HepG2 (cell line): Measurements from ENCODE around the gene SDC4. TPM values are rescaled to one million over a fixed set of nuclear protein-coding genes. Genes with fewer than 3 reads are reported as not detected.

ENCODE experiments used
- ATAC-seq: fragments of 200-7000 bp; cut with Tn5 transposase; 3 replicates; pipeline ENCODE4 v1.9.1; 2020; ENCODE audit warnings: mild to moderate bottlenecking, moderate library complexity
- BruUV-seq: library from RNA; stranded (reverse); fragments of 400-500 nt; replicated peaks from 2 replicates; lab custom pipeline; 2021; lab: Mats Ljungman, UMichigan
- CTCF ChIA-PET: fragments of 300-600 bp; formaldehyde crosslinking; extraction: SDS; loops from one replicate; lab custom pipeline; 2021; ENCODE audit warnings: low total read pairs, inconsistent platforms, low intra/inter-chr PET ratio; lab: Yijun Ruan, JAX
- POLR2A ChIA-PET: fragments of 350-600 bp; sonication (Branson Sonifier 250); formaldehyde crosslinking; loops from one replicate; lab custom pipeline; 2020; ENCODE audit warnings: antibody characterized with exemption, inconsistent platforms; lab: Yijun Ruan, JAX
- DNase-seq: peaks from one replicate; pipeline ENCODE4 v3.0.0-alpha.2; 2015; ENCODE audit warnings: low spot score
- FAIRE-seq: peaks from 3 replicates; lab custom pipeline; 2011; peaks lifted over from hg19 to GRCh38; lab: Jason Lieb, UNC
- H2AFZ ChIP-seq: one replicate; pipeline ENCODE4 v1.6.1; 2011; ENCODE audit warnings: low read length, inconsistent platforms
- H3K27ac ChIP-seq: fragments of 300-600 bp; 3 replicates; pipeline ENCODE4 v1.8.0; 2011; ENCODE audit warnings: mixed run types, mild to moderate bottlenecking, mixed read lengths, low read length, inconsistent platforms; ENCODE audit not compliant: insufficient read depth; ENCODE audit errors: extremely low read length
- H3K27me3 ChIP-seq, 2 experiments: fragments of 200-600 bp in 1 of 2; 2 replicates in 1 of 2; 3 replicates in 1 of 2; pipeline versions ENCODE4 v1.6.0 to v1.8.0; 2011; ENCODE audit warnings: low read length in 2 of 2, mild to moderate bottlenecking in 2 of 2, moderate library complexity in 2 of 2, inconsistent platforms in 1 of 2; ENCODE audit not compliant: insufficient read depth in 2 of 2, control insufficient read depth in 1 of 2
- H3K36me3 ChIP-seq, 2 experiments: fragments of 200-600 bp in 1 of 2; replicated peaks in 1 of 2; 2 replicates in 1 of 2; 3 replicates in 1 of 2; pipeline versions ENCODE4 v1.5.1 to v1.8.0; 2011; ENCODE audit warnings: low read length in 2 of 2, inconsistent platforms in 1 of 2; ENCODE audit not compliant: insufficient read depth in 2 of 2, control insufficient read depth in 1 of 2
- H3K4me1 ChIP-seq: 2 replicates; pipeline ENCODE4 v1.5.1; 2012; ENCODE audit warnings: low read length, inconsistent platforms; ENCODE audit not compliant: insufficient read depth
- H3K4me2 ChIP-seq: 2 replicates; pipeline ENCODE4 v1.6.0; 2011; ENCODE audit warnings: low read depth, low read length, inconsistent platforms
- H3K4me3 ChIP-seq, 3 experiments: fragments of 200-600 bp in 1 of 3; sonication (generic), shearing (Covaris generic) in 1 of 3; replicated peaks in 1 of 3; 2 replicates each; pipeline ENCODE4 v1.5.1; 2011 to 2016; ENCODE audit warnings: low read length in 3 of 3, inconsistent platforms in 2 of 3, low read depth in 2 of 3, mild to moderate bottlenecking in 2 of 3, control low read depth in 1 of 3, mixed read lengths in 1 of 3; ENCODE audit not compliant: insufficient read depth in 1 of 3
- H3K79me2 ChIP-seq: one replicate; pipeline ENCODE4 v1.6.1; 2011; ENCODE audit warnings: low read length, inconsistent platforms; ENCODE audit not compliant: insufficient read depth
- H3K9ac ChIP-seq: 2 replicates; pipeline ENCODE4 v1.6.0; 2011; ENCODE audit warnings: mild to moderate bottlenecking, low read depth, low read length, inconsistent platforms; ENCODE audit not compliant: insufficient read depth
- H3K9me3 ChIP-seq: 2 replicates; pipeline ENCODE4 v1.5.1; 2012; ENCODE audit warnings: mild to moderate bottlenecking, low read length
- H4K20me1 ChIP-seq: 2 replicates; pipeline ENCODE4 v1.6.0; 2011; ENCODE audit warnings: inconsistent platforms, mild to moderate bottlenecking, low read length, moderate library complexity; ENCODE audit not compliant: insufficient read depth
- BRD4 ChIP-seq: sonication (generic); formaldehyde crosslinking; IDR thresholded peaks from 2 replicates; pipeline ENCODE4 v1.4.0; 2020; ENCODE audit warnings: missing genetic modification reagents
- HNF1A ChIP-seq, 2 experiments: sonication (generic) in 1 of 2; formaldehyde crosslinking in 1 of 2; IDR thresholded peaks; 2 replicates each; pipeline versions ENCODE4 v1.4.0 to v1.6.1; 2016 to 2020; ENCODE audit warnings: borderline replicate concordance in 1 of 2, low read depth in 1 of 2, mild to moderate bottlenecking in 1 of 2, missing genetic modification reagents in 1 of 2
- NR1H2 ChIP-seq: sonication (generic); formaldehyde crosslinking; IDR thresholded peaks from 2 replicates; pipeline ENCODE4 v1.8.1; 2022; ENCODE audit warnings: low read depth, missing genetic modification reagents, borderline replicate concordance
- SIN3B ChIP-seq: fragments of 150-350 bp; IDR thresholded peaks from 2 replicates; pipeline ENCODE4 v1.6.1; 2014; ENCODE audit warnings: low read length
- ZBTB3 ChIP-seq: sonication (generic); formaldehyde crosslinking; IDR thresholded peaks from 2 replicates; pipeline ENCODE4 v1.4.0; 2020; ENCODE audit warnings: low read depth, mild to moderate bottlenecking, moderate library complexity, missing genetic modification reagents, borderline replicate concordance
- ZGPAT ChIP-seq: IDR thresholded peaks from 2 replicates; pipeline ENCODE4 v1.6.1; 2016; ENCODE audit warnings: mild to moderate bottlenecking
- ZNF275 ChIP-seq: sonication (generic); formaldehyde crosslinking; IDR thresholded peaks from 2 replicates; pipeline ENCODE4 v1.8.0; 2022; ENCODE audit warnings: missing genetic modification reagents, mild to moderate bottlenecking, inconsistent platforms, borderline replicate concordance
- ZNF451 ChIP-seq: sonication (generic); formaldehyde crosslinking; IDR thresholded peaks from 2 replicates; pipeline ENCODE4 v1.5.0; 2020; ENCODE audit warnings: mild to moderate bottlenecking, missing genetic modification reagents
- ZNF503 ChIP-seq: sonication (generic); formaldehyde crosslinking; IDR thresholded peaks from 2 replicates; pipeline ENCODE4 v1.4.0; 2020; ENCODE audit warnings: missing genetic modification reagents
- ZNF512B ChIP-seq: sonication (generic); formaldehyde crosslinking; IDR thresholded peaks from 2 replicates; pipeline ENCODE4 v1.5.1; 2020; ENCODE audit warnings: missing genetic modification reagents, mild to moderate bottlenecking, borderline replicate concordance
- ZNF75D ChIP-seq: sonication (generic); formaldehyde crosslinking; IDR thresholded peaks from 2 replicates; pipeline ENCODE4 v1.8.1; 2023; ENCODE audit warnings: missing genetic modification reagents, mild to moderate bottlenecking, borderline replicate concordance
- WGBS: methylation state at CpG from one replicate; pipeline ENCODE4 v1.1.6; 2017; ENCODE audit warnings: low lambda C conversion rate; 5-methylcytosine and 5-hydroxymethylcytosine counted together
- in situ Hi-C: cut with HindIII; loops from 2 replicates; pipeline ENCODE4 v1.10.0; 2017; ENCODE audit warnings: low pct_unique_long_range_greater_than_20kb; ENCODE audit not compliant: extremely low pct_ligation_motif_present
- intact Hi-C: fragments of 100-400 bp; cut with micrococcal nuclease; formaldehyde crosslinking; loops from one replicate; pipeline ENCODE4 v1.10.0; 2022; ENCODE audit not compliant: unreplicated experiment
- polyA plus RNA-seq, 8 experiments: library from polyadenylated mRNA; depleted of rRNA in 3 of 8; stranded (reverse) in 7 of 8; unstranded in 1 of 8; fragments of >200 nt; fragmentation: Illumina TruSeq in 4 of 8; extraction: Trizol in 4 of 8; gene quantifications; 2 replicates each; pipeline versions ENCODE4 v1.2.1 to v1.2.3, GENCODE V29; 2011 to 2016; ENCODE audit warnings: low read depth in 4 of 8, missing spikeins in 1 of 8, mixed read lengths in 1 of 8; ENCODE audit not compliant: insufficient read depth in 1 of 8
- total RNA-seq, 5 experiments: library from RNA; depleted of rRNA; stranded (reverse); fragments of >200 nt; fragmentation: Illumina TruSeq; extraction: Trizol; gene quantifications; 2 replicates each; pipeline ENCODE4 v1.2.3, GENCODE V29; 2016; ENCODE audit warnings: low read depth in 1 of 5

Gene SDC4
- total and polyA plus RNA-seq, 2 of the 13 experiments (the other 11 are each of a cell fraction or from before 2014, with no cell fraction given): 49.0 to 65.1 TPM

GRCh38 chr20:45304464-45304999 lies 43.7 kb downstream of the SDC4 start:
- 78% methylated on average over 43 of the region's 43 CpGs for WGBS
- in situ Hi-C loops (no loop called here), intact Hi-C loops (no loop called here)
- Histone ChIP-seq H3K27ac (no peak overlapping the region), H3K4me2 (no peak overlapping the region), H3K9me3 (no peaks in the 10 kb centered on the region), H3K9ac (no peak overlapping the region), H2AFZ (no peak overlapping the region), H3K79me2 (no peaks in the 10 kb centered on the region), H4K20me1 (no peaks in the 10 kb centered on the region), H3K36me3 (no peaks in the 10 kb centered on the region), H3K27me3 (peaks cover 6 to 32% of the 10 kb centered on the region in 2 experiments; a peak in 4 of 5 replicates), H3K4me1 (0 out of 2 replicates have a peak, but pooled peaks cover 4% of the 10 kb centered on the region), H3K4me3 (no peak overlapping the region)
- DNase-seq (no peak), FAIRE-seq (no peak), ATAC-seq (no peak)
- BruUV-seq: no TSS peak
- ChIA-PET POLR2A (no interaction called here), CTCF (no interaction called here)
- no peak for TF ChIP-seq ZNF503 (CRISPR knock-in tag)
- no peak for TF ChIP-seq ZBTB3 (CRISPR knock-in tag)
- no peak for TF ChIP-seq ZNF512B
- no peak for TF ChIP-seq ZNF75D (CRISPR knock-in tag)
- no peak for TF ChIP-seq NR1H2 (CRISPR knock-in tag)
- no peak for TF ChIP-seq HNF1A (IDR thresholded peaks at IDR 0.05; ENCODE audit: low read depth)
- no peak for TF ChIP-seq HNF1A (CRISPR knock-in tag; IDR thresholded peaks at IDR 0.05; ENCODE audit: borderline replicate concordance)
- TF ChIP-seq ZNF451: no peak
- no peak for TF ChIP-seq SIN3B
- no peak for TF ChIP-seq ZNF275
- no peak for TF ChIP-seq ZGPAT (CRISPR knock-in tag)
- 0 out of 2 replicates have a peak, but pooled peaks have one; percentile 35 for TF ChIP-seq BRD4
